ENCODE results near the gene PRF1.

Gene PRF1

DNA sequence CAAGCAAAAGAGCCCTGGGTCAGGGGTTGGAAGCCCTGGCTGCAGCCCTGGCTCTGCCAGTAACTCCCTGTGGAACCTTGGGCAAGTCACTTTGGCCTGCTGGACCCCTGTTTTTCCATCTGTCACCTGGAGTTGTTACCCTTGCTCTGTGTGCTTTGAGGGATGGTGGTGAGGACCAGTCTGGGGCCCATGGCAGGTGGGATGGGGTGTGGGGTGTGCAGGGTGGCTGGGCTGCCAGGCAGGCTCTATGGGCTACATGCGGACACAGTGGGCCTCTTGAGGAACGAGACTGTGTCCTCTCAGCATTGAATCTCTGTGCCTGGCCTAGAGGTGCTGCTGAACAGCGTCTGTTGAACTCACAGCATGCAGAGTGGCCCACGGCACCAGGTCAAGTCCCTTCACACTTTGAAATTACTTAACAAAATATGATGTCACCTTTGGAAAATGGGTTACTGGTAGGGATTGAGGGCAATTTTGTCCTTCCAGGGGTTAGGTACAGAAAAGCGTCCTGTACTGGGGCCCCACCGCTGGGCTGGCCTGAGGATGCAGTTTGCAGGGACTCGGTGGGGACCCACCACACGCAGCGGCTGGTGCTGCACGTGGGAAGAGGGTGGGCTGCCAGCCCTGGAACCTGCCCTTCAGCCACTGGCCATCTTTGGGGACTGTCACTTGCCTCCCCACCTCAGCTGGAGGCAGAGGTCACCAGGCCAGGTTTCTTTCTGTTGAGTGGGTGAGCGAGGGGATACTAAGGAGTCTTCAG is 45.3 kb downstream of the PRF1 start:
- no peak overlapping the region for H3K4me3 ChIP-seq (ENCODE audit: low read length)
- DNase-seq (ENCODE audit: low read depth), result no peak
- TF ChIP-seq, protein P1, sequence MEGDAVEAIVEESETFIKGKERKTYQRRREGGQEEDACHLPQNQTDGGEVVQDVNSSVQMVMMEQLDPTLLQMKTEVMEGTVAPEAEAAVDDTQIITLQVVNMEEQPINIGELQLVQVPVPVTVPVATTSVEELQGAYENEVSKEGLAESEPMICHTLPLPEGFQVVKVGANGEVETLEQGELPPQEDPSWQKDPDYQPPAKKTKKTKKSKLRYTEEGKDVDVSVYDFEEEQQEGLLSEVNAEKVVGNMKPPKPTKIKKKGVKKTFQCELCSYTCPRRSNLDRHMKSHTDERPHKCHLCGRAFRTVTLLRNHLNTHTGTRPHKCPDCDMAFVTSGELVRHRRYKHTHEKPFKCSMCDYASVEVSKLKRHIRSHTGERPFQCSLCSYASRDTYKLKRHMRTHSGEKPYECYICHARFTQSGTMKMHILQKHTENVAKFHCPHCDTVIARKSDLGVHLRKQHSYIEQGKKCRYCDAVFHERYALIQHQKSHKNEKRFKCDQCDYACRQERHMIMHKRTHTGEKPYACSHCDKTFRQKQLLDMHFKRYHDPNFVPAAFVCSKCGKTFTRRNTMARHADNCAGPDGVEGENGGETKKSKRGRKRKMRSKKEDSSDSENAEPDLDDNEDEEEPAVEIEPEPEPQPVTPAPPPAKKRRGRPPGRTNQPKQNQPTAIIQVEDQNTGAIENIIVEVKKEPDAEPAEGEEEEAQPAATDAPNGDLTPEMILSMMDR (IDR thresholded peaks at IDR 0.05; ENCODE audit: insufficient read depth, low read depth, low read length, missing control alignments), result no peak

DNA sequence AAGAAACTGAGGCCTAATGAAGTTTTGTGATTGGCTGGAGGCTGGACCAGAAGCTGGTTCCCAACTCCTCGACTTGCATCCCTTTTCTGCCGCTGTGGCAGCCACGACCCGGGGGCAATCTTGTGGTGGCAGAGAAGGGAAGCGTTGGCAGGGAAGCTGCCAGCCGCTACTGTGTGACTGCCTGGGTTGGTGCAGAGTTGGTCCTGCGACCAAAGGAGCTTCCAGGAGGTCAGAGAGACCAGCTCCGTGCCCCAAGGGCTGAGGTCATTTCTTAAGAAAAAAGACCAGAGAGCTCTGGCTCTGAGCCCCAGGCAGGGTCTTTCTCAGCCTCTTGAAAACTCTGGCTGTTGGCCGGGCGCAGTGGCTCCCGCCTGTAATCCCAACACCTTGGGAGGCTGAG is 47.2 kb downstream of the PRF1 start:
- no peak for DNase-seq (ENCODE audit: low read depth)
- TF ChIP-seq, protein P1 (IDR thresholded peaks at IDR 0.05; ENCODE audit: insufficient read depth, low read depth, low read length, missing control alignments), result no peak
- no peak overlapping the region for H3K4me3 ChIP-seq (ENCODE audit: low read length)

DNA sequence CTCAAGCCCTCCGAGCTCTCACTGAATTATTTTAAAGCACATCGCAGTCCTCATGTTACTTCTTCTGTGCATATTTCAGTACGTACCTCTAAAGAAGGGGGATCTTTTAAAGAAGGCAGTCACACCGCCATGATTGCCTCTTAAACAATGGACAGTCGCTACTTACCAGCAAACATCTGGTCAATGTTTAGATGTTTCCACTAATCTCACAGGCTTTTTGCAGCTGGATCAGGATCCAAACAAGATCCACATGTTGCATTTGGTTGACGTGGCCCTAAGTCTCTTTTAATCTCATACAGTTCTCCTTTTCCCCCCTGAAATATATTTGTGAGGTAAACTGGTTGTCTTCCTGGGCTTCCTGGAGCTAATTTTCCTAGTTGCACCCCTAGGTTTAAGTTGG is 50.0 kb downstream of the PRF1 start:
- H3K4me3 ChIP-seq (ENCODE audit: low read length), result no peak overlapping the region
- TF ChIP-seq, protein P1 (IDR thresholded peaks at IDR 0.05; ENCODE audit: insufficient read depth, low read depth, low read length, missing control alignments), result no peak
- DNase-seq (ENCODE audit: low read depth), result no peak

DNA sequence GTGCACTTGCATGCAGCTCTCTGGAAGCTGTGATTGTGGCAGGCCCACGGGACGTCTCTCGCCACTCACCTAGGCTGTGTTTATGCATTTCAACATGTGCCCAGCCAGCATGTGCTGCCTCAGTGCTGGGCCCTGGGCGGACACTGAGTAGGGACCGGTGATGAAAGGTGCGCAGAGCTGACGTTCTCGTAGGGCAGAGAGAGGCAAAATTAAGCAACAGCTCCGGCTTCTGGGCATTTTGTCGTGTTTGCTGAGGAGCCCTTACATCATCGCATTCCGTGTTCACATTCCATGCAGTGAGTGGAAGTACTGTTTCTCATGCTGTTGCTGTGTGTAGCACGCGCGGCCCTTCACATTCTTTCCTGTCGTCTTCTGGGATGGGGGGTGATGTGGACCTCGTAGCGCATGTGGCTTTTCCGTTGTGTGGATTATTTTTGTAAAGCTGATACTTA is 50.5 kb downstream of the PRF1 start:
- TF ChIP-seq, protein P1 (IDR thresholded peaks at IDR 0.05; ENCODE audit: insufficient read depth, low read depth, low read length, missing control alignments), result no peak
- DNase-seq (ENCODE audit: low read depth), result peak; percentile 71
- H3K4me3 ChIP-seq (ENCODE audit: low read length), result no peak overlapping the region

DNA sequence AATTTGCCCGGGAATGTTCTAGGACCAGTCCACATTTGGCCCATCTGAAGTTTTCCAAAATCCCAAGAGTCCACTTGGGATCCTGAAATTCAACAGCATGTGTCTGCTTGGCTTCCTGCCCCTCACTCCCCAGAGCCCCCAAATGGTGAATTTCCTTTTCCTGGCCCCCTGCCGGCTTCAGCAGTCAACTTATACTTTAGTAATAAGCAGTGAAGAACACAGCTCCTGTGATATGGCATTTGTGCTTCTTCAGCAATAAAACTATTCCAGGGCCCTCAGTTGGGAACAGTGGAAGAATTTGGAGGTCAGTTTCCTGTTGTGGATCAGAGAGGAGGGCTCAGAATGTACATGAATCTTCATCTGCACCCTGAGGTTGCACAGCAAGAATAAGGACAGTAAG is 51.1 kb downstream of the PRF1 start:
- no peak for DNase-seq (ENCODE audit: low read depth)
- TF ChIP-seq, protein P1 (IDR thresholded peaks at IDR 0.05; ENCODE audit: insufficient read depth, low read depth, low read length, missing control alignments), result no peak
- no peak overlapping the region for H3K4me3 ChIP-seq (ENCODE audit: low read length)

DNA sequence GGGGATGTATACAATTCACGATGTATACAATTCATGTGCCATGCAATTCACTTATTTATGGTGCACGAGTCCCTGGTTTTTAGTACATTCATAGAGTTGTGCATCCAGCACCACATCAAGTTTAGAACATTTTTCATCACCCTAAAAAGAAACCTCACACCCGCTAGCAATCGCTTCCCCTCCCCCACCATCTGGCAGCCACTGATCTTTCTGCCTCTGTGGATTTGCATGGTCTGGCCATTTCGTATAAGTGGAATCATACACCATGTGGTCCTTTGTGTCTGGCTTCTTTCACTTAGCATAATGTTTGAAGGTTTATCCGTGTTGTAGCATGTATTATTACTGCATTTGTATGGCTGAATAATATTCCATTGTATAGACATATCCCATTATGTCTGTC is 52.1 kb downstream of the PRF1 start:
- TF ChIP-seq, protein P1 (IDR thresholded peaks at IDR 0.05; ENCODE audit: insufficient read depth, low read depth, low read length, missing control alignments), result no peak
- no peak overlapping the region for H3K4me3 ChIP-seq (ENCODE audit: low read length)
- DNase-seq (ENCODE audit: low read depth), result no peak

DNA sequence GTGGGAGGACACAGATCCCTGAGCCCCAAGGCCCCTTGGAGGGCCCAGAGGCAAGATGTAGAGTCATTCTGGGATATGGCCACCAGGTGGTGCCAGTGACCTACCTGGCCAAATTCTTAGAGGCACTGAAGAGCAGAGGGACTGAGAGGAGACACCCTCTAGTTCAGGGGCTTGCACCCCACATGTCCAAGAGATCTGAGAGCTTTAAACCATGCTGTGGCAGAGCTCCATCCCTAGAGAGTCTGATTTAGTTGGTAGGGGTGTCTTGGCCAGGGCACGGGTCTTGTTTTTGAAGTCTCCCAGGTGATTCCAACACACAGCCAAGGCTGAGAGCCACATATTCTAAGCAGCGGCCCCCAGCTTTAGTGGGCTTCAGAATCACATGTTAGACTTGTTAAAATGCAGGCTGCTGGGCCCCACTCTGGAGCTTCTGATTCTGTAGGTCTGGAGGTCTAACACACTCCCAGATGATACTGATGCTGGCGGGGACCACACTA is 52.5 kb downstream of the PRF1 start:
- peak; percentile 58 for DNase-seq (ENCODE audit: low read depth)
- TF ChIP-seq, protein P1 (IDR thresholded peaks at IDR 0.05; ENCODE audit: insufficient read depth, low read depth, low read length, missing control alignments), result peak; percentile 95
- no peak overlapping the region for H3K4me3 ChIP-seq (ENCODE audit: low read length)
